H1 (cell line): ENCODE measurements around the gene CUTA. TPM values are rescaled to one million over a fixed set of nuclear protein-coding genes. Genes with fewer than 3 reads are reported as not detected.

Experiments used
- CTCF ChIA-PET: fragments of 300-600 bp; sonication (Branson Sonifier 250); formaldehyde crosslinking; loops from one replicate; lab custom pipeline; 2021; ENCODE audit not compliant: partially characterized antibody; lab: Charles Lee
- POLR2A ChIA-PET: fragments of 300-600 bp; sonication (Branson Sonifier 250); formaldehyde crosslinking; loops from one replicate; lab custom pipeline; 2021; ENCODE audit warnings: inconsistent platforms; ENCODE audit not compliant: partially characterized antibody; lab: Charles Lee
- DNase-seq, 2 experiments: peaks; one replicate each; pipeline versions ENCODE4 v3.0.0 to v3.0.0-alpha.2; 2010 to 2022; ENCODE audit warnings: low spot score in 2 of 2, low read depth in 1 of 2, mixed read lengths in 1 of 2
- FAIRE-seq: peaks from 2 replicates; lab custom pipeline; 2011; peaks lifted over from hg19 to GRCh38; lab: Jason Lieb, UNC
- H2AFZ ChIP-seq: 2 replicates; pipeline ENCODE4 v1.8.1; 2012; ENCODE audit warnings: low read length, inconsistent platforms
- H2AK5ac ChIP-seq: 2 replicates; pipeline ENCODE4 v1.6.1; 2013; ENCODE audit warnings: low read depth, low read length
- H2BK120ac ChIP-seq: replicated peaks from 2 replicates; pipeline ENCODE3; 2013; ENCODE audit warnings: low read depth, low read length, inconsistent platforms
- H2BK12ac ChIP-seq: 2 replicates; pipeline ENCODE4 v1.6.1; 2013; ENCODE audit warnings: low read depth, low read length
- H2BK15ac ChIP-seq: 2 replicates; pipeline ENCODE4 v1.6.1; 2013; ENCODE audit warnings: low read length
- H2BK20ac ChIP-seq: 2 replicates; pipeline ENCODE4 v1.6.1; 2013; ENCODE audit warnings: low read length
- H2BK5ac ChIP-seq: 2 replicates; pipeline ENCODE4 v1.6.1; 2013; ENCODE audit warnings: low read depth, low read length
- H3K14ac ChIP-seq: 2 replicates; pipeline ENCODE4 v1.6.1; 2013; ENCODE audit warnings: inconsistent platforms; ENCODE audit not compliant: insufficient read length
- H3K18ac ChIP-seq: 2 replicates; pipeline ENCODE4 v1.6.1; 2013; ENCODE audit warnings: low read length; ENCODE audit errors: extremely low read depth
- H3K23ac ChIP-seq: 2 replicates; pipeline ENCODE4 v1.6.1; 2013; ENCODE audit warnings: inconsistent platforms; ENCODE audit not compliant: insufficient read length
- H3K23me2 ChIP-seq: 2 replicates; pipeline ENCODE4 v1.6.1; 2013; ENCODE audit warnings: low read depth, low read length
- H3K27ac ChIP-seq: 2 replicates; pipeline ENCODE4 v1.6.1; 2011; ENCODE audit warnings: low read depth, low read length, inconsistent platforms
- H3K27me3 ChIP-seq, 4 experiments: replicated peaks in 1 of 4; 1 replicate in 1 of 4; 2 replicates in 3 of 4; pipeline versions ENCODE4 v1.6.1 to v1.8.1; 2011 to 2013; ENCODE audit warnings: low read length in 3 of 4, mild to moderate bottlenecking in 3 of 4, inconsistent platforms in 2 of 4, mixed read lengths in 2 of 4, moderate library complexity in 1 of 4; ENCODE audit not compliant: control insufficient read depth in 3 of 4, insufficient read depth in 3 of 4; ENCODE audit errors: extremely low read depth in 1 of 4
- H3K36me3 ChIP-seq, 4 experiments: 2 replicates each; pipeline versions ENCODE4 v1.6.1 to v1.8.1; 2011 to 2013; ENCODE audit warnings: mild to moderate bottlenecking in 4 of 4, low read length in 3 of 4, moderate library complexity in 2 of 4, control low read depth in 1 of 4, inconsistent platforms in 1 of 4; ENCODE audit not compliant: insufficient read depth in 4 of 4, control insufficient read depth in 2 of 4
- H3K4ac ChIP-seq: replicated peaks from 2 replicates; pipeline ENCODE3; 2013; ENCODE audit warnings: low read length, low read depth, mixed read lengths, inconsistent platforms; ENCODE audit not compliant: insufficient read length
- H3K4me1 ChIP-seq, 4 experiments: replicated peaks in 1 of 4; 1 replicate in 1 of 4; 2 replicates in 3 of 4; pipeline versions ENCODE4 v1.6.1 to v1.8.1; 2011 to 2013; ENCODE audit warnings: low read length in 3 of 4, inconsistent platforms in 2 of 4, mixed read lengths in 1 of 4; ENCODE audit not compliant: insufficient read depth in 4 of 4, control insufficient read depth in 3 of 4
- H3K4me2 ChIP-seq, 2 experiments: 2 replicates each; pipeline versions ENCODE4 v1.6.1 to v1.8.1; 2011 to 2013; ENCODE audit warnings: low read depth in 2 of 2, low read length in 2 of 2, control low read depth in 1 of 2, inconsistent platforms in 1 of 2, mild to moderate bottlenecking in 1 of 2; ENCODE audit not compliant: insufficient read depth in 1 of 2
- H3K4me3 ChIP-seq, 4 experiments: fragments of 200-600, 300-600 bp in 1 of 4; sonication (generic), shearing (Covaris generic), sonication (Bioruptor Twin) in 1 of 4; 2 replicates each; pipeline versions ENCODE4 v1.5.1 to v1.8.1; 2011 to 2016; ENCODE audit warnings: low read length in 4 of 4, low read depth in 3 of 4, control low read depth in 2 of 4, inconsistent platforms in 2 of 4, mild to moderate bottlenecking in 2 of 4, mixed read lengths in 1 of 4, moderate library complexity in 1 of 4; ENCODE audit not compliant: insufficient read depth in 2 of 4; ENCODE audit errors: extremely low read depth in 1 of 4
- H3K56ac ChIP-seq: replicated peaks from 2 replicates; pipeline ENCODE3; 2013; ENCODE audit warnings: low read depth, mild to moderate bottlenecking, mixed read lengths, low read length, inconsistent platforms; ENCODE audit not compliant: insufficient read length
- H3K79me1 ChIP-seq: 2 replicates; pipeline ENCODE4 v1.6.1; 2013; ENCODE audit warnings: low read depth, low read length, control low read depth
- H3K79me2 ChIP-seq, 2 experiments: 2 replicates each; pipeline versions ENCODE4 v1.6.1 to v1.8.1; 2012 to 2013; ENCODE audit warnings: low read length in 2 of 2, mild to moderate bottlenecking in 2 of 2, inconsistent platforms in 1 of 2; ENCODE audit not compliant: insufficient read depth in 2 of 2, control insufficient read depth in 1 of 2
- H3K9ac ChIP-seq, 4 experiments: replicated peaks in 1 of 4; 1 replicate in 1 of 4; 2 replicates in 3 of 4; pipeline versions ENCODE4 v1.6.1 to v1.8.1; 2011 to 2013; ENCODE audit warnings: low read depth in 3 of 4, low read length in 3 of 4, control low read depth in 2 of 4, mild to moderate bottlenecking in 2 of 4, moderate library complexity in 2 of 4, inconsistent platforms in 1 of 4; ENCODE audit errors: extremely low read depth in 1 of 4
- H3K9me3 ChIP-seq, 2 experiments: 2 replicates each; pipeline versions ENCODE4 v1.6.1 to v1.8.1; 2012 to 2013; ENCODE audit warnings: mild to moderate bottlenecking in 2 of 2, moderate library complexity in 2 of 2, control low read depth in 1 of 2, inconsistent platforms in 1 of 2, low read depth in 1 of 2, low read length in 1 of 2, mixed read lengths in 1 of 2; ENCODE audit not compliant: insufficient read depth in 2 of 2
- H4K20me1 ChIP-seq, 2 experiments: replicated peaks in 1 of 2; 2 replicates each; pipeline versions ENCODE3 to v1.8.1; 2011 to 2013; ENCODE audit warnings: inconsistent platforms in 2 of 2, low read length in 2 of 2, mild to moderate bottlenecking in 1 of 2; ENCODE audit not compliant: insufficient read depth in 2 of 2, control insufficient read depth in 1 of 2
- H4K5ac ChIP-seq: 2 replicates; pipeline ENCODE4 v1.6.1; 2013; ENCODE audit warnings: low read length, low read depth, mixed read lengths, inconsistent platforms; ENCODE audit not compliant: insufficient read length
- H4K8ac ChIP-seq: 2 replicates; pipeline ENCODE4 v1.8.0; 2013; ENCODE audit warnings: mild to moderate bottlenecking, moderate library complexity, low read length, inconsistent platforms; ENCODE audit not compliant: insufficient read depth; ENCODE audit errors: extremely low read depth
- H4K91ac ChIP-seq: replicated peaks from 2 replicates; pipeline ENCODE3; 2013; ENCODE audit warnings: low read length, mixed read lengths, inconsistent platforms; ENCODE audit not compliant: insufficient read length
- ATF3 ChIP-seq: IDR thresholded peaks from 2 replicates; pipeline ENCODE4 v1.6.1; 2011; ENCODE audit warnings: low read depth, mild to moderate bottlenecking, low read length; ENCODE audit not compliant: insufficient read depth
- CREB1 ChIP-seq: IDR thresholded peaks from 2 replicates; pipeline ENCODE4 v1.6.1; 2012; ENCODE audit warnings: inconsistent platforms
- EZH2 ChIP-seq: fragments of 200-600 bp; sonication (generic); IDR thresholded peaks from 2 replicates; pipeline ENCODE4 v1.7.1; 2012; ENCODE audit warnings: low read depth, mild to moderate bottlenecking, moderate library complexity, low read length, inconsistent platforms; ENCODE audit not compliant: severe bottlenecking
- JUND ChIP-seq: IDR thresholded peaks from 2 replicates; pipeline ENCODE4 v1.6.1; 2011; ENCODE audit warnings: mild to moderate bottlenecking, improper control_type of control experiment, low read length
- KDM4A ChIP-seq: IDR thresholded peaks from one replicate; pipeline ENCODE4 v1.7.1; 2012; ENCODE audit warnings: low read depth, mild to moderate bottlenecking, moderate library complexity, low read length, inconsistent platforms; ENCODE audit not compliant: severe bottlenecking
- KDM5A ChIP-seq: fragments of 200-600 bp; IDR thresholded peaks from 2 replicates; pipeline ENCODE4 v1.7.1; 2012; ENCODE audit warnings: mild to moderate bottlenecking, low read length, inconsistent platforms, mixed read lengths
- NRF1 ChIP-seq: IDR thresholded peaks from 2 replicates; pipeline ENCODE4 v1.6.1; 2011; ENCODE audit warnings: mild to moderate bottlenecking, low read depth, low read length, improper control_type of control experiment
- RBBP5 ChIP-seq: IDR thresholded peaks from 2 replicates; pipeline ENCODE4 v1.7.1; 2012; ENCODE audit warnings: low read depth, mild to moderate bottlenecking, inconsistent platforms, low read length, moderate library complexity, borderline replicate concordance
- SIX5 ChIP-seq: IDR thresholded peaks from 2 replicates; pipeline ENCODE4 v1.6.1; 2011; ENCODE audit warnings: mild to moderate bottlenecking, low read depth, low read length
- WGBS, 2 experiments: shearing (Covaris generic) in 1 of 2; methylation state at CpG; one replicate each; pipeline versions ENCODE4 v1.1.6 to v1.1.7; 2013 to 2015; ENCODE audit warnings: low lambda C conversion rate in 2 of 2, mixed read lengths in 2 of 2, inconsistent platforms in 1 of 2, low coverage in 1 of 2, missing lambda C conversion rate in 1 of 2; ENCODE audit not compliant: insufficient replicate concordance in 2 of 2, insufficient coverage in 1 of 2, insufficient read length in 1 of 2; ENCODE audit errors: extremely low coverage in 1 of 2, missing lambda C conversion rate in 1 of 2; 5-methylcytosine and 5-hydroxymethylcytosine counted together
- polyA plus RNA-seq, 7 experiments: library from polyadenylated mRNA; depleted of rRNA in 3 of 7; stranded (reverse) in 5 of 7; unstranded in 2 of 7; fragments of >200 nt in 5 of 7; fragments of 200-250 nt in 2 of 7; gene quantifications; 1 replicate in 5 of 7; 2 replicates in 1 of 7; 4 replicates in 1 of 7; pipeline versions ENCODE4 v1.2.1 to v1.2.3, GENCODE V29; 2011 to 2013; ENCODE audit warnings: missing spikeins in 2 of 7, mixed read lengths in 2 of 7
- total RNA-seq: library from RNA; stranded (reverse); fragmentation: NEBNext Ultra II Directional; extraction: Animal tissue kit (Norgen Biotek cat#: 25700); gene quantifications from 2 replicates; pipeline ENCODE4 v1.2.1, GENCODE V29; 2021

Gene CUTA
- total and polyA plus RNA-seq, 2 of the 8 experiments (the other 6 are each of a cell fraction or from before 2014, with no cell fraction given), result 297 to 460 TPM

- 3% methylated on average over 4 of the region's 17 CpGs; no CpG with 5 or more reads in 1 of the 2 experiments for WGBS, 2 experiments
- H3K23me2 ChIP-seq, result peaks cover 21% of the 10 kb centered on the region
- no peak overlapping the region for H3K56ac ChIP-seq
- peaks cover 8 to 68% of the 10 kb centered on the region in 2 experiments; a peak in 3 of 4 replicates for H3K79me2 ChIP-seq
- peak overlapping the region; percentile 76; the same call in 1 of the 2 replicates for H2BK15ac ChIP-seq
- peak overlapping the region; percentile 93 for H2BK5ac ChIP-seq
- POLR2A ChIA-PET, result interaction anchor here (0.6 to 14.8 kb wide), 12 partner anchors 7 to 138 kb away, joined by 3 to 381 read pairs (median 6); partner anchors contain the start of genes CUTA, SYNGAP1, ZBTB22 and ZBTB9
- CTCF ChIA-PET, result interaction anchor here (0.9 to 1.7 kb wide), 4 partner anchors 8 to 25 kb away, joined by 3 to 6 read pairs (median 3); no protein-coding TSS in a partner anchor
- H2BK20ac ChIP-seq, result peak overlapping the region; percentile 24; the same call in 1 of the 2 replicates
- peaks cover 27 to 37% (median 34%) of the 10 kb centered on the region in 4 experiments for H3K36me3 ChIP-seq
- H2BK12ac ChIP-seq, result peak overlapping the region; percentile 99; the same call in 1 of the 2 replicates
- H4K20me1 ChIP-seq, result peaks cover 2 to 14% of the 10 kb centered on the region in 2 experiments
- no peak for DNase-seq
- H4K8ac ChIP-seq, result no peak overlapping the region
- peak overlapping the region; percentile 90 to 91 for H3K4me2 ChIP-seq
- peak overlapping the region; percentile 11 for H4K5ac ChIP-seq
- FAIRE-seq, result no peak
- no peak overlapping the region for H2BK120ac ChIP-seq
- H2AK5ac ChIP-seq, result peak overlapping the region; percentile 66
- peaks cover 11 to 29% (median 21%) of the 10 kb centered on the region in 4 experiments for H3K4me1 ChIP-seq
- H3K27me3 ChIP-seq, result no peaks in the 10 kb centered on the region
- no peak overlapping the region for H2AFZ ChIP-seq
- peak overlapping the region; percentile 98 for H3K27ac ChIP-seq
- peak overlapping the region; percentile 31 to 61 (median 56); a peak in 7 of 8 replicates for H3K4me3 ChIP-seq
- H4K91ac ChIP-seq, result peak overlapping the region; percentile 83
- peak overlapping the region; percentile 71; the same call in 1 of the 2 replicates for H3K18ac ChIP-seq
- H3K23ac ChIP-seq, result no peak overlapping the region
- no peak overlapping the region for H3K14ac ChIP-seq
- H3K4ac ChIP-seq, result peak overlapping the region; percentile 9
- H3K9me3 ChIP-seq, result no peaks in the 10 kb centered on the region; a peak in 1 of 4 replicates
- peak overlapping the region; percentile 2 to 52 (median 36); a peak in 6 of 7 replicates for H3K9ac ChIP-seq
- H3K79me1 ChIP-seq, result peaks cover 10% of the 10 kb centered on the region
- TF ChIP-seq KDM4A (no peak), KDM5A (no peak), SIX5 (no peak), CREB1 (peak; percentile 59; the same call in 1 of the 2 replicates), NRF1 (no peak), RBBP5 (peak; percentile 12; the same call in 1 of the 2 replicates), EZH2 (no peak), JUND (0 out of 2 replicates have a peak, but pooled peaks have one; percentile 41), ATF3 (no peak)
Observed at GRCh38 chr6:33433544-33434191, 15.8 kb upstream of the CUTA start.
